GM19452 (cell line): ENCODE results near the gene RFTN1.

ENCODE experiments used
- ATAC-seq: cut with Tn5 transposase; IDR thresholded peaks from one replicate; pipeline ENCODE4 v1.9.1; 2021; ENCODE audit not compliant: unreplicated experiment

RFTN1 gene

DNA sequence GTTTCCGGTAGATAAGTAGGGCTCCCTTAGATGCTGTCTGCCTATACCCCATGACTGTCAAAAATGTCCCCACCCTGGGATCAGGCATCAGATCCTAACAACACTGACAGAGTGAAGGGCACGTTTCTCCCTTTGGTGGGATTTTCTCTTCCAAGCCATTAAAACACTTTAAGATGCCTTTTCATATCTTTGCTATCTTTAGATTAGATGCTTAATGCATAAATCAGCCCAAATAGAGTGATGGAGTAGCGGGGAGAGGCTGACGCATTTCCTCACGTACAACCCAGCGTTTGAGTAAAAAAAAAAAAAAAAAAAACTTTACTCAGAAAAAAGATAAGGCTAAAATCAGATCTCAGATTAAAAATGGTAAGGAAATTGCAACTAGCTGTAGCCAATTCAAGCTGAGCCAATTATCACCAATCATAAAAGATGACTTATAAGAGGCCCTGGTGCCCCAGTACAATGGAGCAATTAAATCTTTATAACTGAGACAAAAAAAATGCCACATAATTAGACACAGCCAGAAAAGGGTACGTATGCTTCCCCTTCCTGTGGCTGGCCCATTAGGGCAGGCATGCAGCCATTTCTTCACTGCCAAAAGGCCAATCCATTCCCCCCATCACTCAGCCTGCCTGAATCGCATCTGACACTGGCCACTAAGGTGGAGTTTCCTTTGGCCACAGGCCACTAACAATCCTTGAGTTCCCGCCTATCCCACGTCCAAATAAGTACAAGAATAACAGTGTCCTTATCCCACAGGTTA lies 45.0 kb downstream of the RFTN1 start:
- ATAC-seq = peak; percentile 13

DNA sequence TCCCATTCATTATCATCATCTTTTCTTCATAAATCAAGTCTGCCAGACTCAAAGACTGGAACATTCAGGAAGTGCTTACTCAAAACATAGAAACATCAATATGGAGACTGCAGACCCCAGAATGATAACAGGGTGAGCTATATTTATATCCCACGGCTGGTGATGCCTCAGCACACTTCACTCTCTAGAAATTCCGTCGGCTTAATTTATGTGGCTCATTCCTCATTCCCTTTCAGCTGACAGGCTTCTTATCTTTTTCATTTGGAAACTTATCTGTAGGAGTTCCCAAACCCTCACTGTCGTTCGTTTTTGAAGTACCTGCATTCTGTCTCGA lies 45.5 kb downstream of the RFTN1 start:
- ATAC-seq = peak; percentile 19

DNA sequence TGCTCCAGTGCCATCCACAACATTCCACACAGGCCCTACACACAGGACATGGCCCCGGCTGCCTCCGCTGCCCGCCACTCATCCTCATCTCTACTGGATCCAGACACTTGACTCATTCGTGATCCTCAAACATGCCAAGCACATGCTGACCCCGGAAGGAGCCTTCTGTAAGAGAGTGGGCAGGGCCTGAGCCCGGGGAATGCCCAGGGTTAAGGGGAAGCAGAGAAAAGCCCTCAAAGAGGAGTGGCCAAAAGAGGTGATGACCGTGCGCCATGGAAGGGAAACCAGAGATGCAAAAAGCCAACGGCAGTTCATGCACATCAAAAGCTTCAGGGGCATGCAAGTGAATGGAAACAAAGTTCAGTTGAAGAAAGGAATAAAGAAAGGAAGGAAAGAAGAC lies 46.1 kb downstream of the RFTN1 start:
- ATAC-seq = peak; percentile 79

DNA sequence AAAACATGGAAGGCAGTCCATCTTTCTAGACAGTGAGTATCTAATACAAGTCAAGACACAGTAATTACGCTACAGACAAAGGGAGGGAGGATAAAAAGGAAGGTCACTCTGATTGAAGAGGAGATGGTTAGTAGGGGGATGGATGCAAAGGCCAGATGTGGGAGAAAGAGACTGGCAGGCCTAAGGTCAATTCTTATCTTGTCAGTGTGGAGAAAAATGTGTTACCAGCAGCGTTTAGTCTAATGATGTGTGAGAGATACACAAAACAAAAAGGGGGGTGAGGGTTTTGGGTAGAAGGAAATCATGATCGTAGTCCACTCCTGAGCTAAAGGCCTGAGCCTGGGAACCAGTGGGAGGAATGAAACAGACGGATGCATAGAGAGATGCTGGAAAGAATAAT lies 46.7 kb downstream of the RFTN1 start:
- ATAC-seq = no peak

DNA sequence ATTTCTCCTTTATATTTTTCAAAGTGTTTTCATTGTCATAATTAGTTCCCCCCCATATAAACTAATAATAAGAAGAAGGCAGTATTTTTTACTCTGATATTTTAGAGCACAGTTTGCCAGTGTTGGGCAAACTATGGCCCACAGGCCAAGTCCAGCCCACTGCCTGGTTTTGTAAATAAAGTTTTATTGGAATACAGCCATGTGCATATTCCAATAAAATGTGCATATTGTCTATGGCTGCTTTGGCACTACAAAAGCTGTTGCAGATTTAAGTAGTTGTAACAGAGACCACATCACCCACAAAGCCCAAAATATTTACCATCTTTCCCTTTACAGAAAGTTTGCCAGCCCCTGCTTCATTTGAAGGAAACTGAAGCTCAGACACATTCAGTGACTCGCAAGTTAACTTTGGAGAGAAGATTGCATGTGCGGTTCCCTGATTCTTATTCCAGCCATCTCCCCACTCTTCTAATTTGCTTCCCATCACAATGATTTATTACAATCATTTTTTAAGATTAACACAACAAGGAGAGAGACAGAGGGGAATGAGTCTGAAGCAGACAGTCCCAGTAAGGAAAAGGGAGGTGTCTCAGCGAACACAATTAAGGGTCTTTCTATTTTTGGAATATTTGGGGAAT lies 48.9 kb downstream of the RFTN1 start:
- ATAC-seq = no peak

DNA sequence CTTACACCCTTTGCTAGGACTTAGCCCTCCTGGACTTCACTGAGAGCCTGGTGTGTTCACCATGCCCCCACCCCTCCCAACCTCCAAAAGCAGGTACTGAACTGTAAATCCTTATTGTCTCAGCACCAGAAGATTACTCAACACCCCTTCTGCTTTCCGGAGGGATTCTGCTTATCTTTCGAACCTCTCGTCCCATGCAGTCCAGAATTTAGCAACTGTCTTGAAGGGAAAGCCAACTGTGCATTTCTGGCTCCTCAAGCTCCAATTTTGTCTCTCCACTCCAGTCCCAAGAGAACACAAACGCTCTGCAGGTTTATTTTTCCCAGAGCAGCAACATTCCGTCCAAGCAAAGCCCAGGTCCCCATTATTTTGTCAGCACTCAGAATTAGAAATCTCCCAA lies 49.6 kb downstream of the RFTN1 start:
- no peak for ATAC-seq

DNA sequence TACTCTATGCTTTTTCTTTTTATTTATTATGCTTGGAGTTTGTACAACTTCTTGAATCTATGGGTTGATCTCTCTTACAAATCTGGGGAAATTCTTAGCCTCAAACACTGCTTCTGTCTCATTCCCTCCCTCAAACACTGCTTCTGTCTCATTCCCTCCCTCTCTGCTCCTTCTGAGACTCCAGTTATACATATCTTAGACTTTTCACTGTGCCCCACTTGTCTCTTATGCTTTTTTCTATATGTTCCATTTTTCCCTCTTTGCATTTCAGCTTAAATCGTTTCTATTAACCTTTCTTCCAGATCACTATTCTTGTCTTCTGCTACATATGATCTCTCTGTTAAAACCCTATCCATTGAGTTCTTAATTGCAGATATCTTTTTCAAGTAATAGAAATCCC lies 50.4 kb downstream of the RFTN1 start:
- no peak for ATAC-seq

DNA sequence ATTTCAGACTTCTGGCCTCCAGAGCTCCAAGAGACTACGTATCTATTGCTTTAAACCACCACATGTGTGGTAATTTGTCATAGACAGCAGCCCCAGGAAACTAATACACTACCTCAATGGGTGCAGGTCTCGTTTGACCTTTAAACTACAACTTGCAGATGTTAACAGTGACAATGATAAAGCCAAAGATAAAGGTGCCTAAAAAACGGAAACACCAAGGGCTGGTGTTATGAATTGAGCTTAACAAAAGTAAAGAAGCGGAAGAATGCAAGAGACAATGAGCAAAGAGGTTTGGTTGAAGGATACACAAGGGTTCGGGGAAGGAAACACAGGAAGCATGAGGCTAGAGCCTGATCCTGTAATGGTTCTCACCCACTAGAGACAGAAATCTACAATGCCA lies 50.8 kb downstream of the RFTN1 start:
- no peak for ATAC-seq

DNA sequence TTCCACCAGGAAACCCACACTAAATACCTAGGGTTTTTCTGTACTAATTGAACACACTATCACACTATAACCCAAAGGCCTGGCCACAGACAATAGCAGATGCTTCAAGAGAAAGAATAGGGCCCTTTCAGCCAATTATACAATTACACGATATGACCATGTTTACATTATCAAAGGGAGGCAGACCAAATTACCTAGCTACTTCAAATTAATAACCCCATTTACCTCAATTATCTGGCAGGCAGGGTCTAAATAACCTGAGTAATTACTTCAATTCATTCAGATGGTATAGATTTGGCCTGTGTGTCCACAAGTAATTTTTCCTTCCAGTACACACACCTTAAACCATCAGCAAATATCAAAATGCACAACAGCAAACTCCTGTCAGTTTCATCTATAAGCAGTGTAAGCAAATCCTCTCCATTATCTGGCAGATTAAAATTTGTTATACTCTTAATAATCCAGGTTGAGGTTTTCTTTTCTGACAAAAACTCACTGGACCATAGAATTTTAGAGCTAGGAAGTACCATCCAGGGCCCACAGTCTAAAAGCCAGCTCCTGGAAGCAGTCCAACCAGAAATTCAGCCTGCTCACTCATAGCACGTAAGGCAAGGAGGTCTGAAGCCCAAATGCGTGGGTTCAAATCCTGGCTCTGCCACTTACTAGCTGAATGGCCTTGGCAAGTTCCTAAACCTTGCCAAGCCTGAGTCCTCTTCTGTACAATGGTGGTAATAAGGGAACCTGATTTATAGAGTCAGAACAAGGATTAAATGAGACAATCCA lies 51.8 kb downstream of the RFTN1 start:
- no peak for ATAC-seq

DNA sequence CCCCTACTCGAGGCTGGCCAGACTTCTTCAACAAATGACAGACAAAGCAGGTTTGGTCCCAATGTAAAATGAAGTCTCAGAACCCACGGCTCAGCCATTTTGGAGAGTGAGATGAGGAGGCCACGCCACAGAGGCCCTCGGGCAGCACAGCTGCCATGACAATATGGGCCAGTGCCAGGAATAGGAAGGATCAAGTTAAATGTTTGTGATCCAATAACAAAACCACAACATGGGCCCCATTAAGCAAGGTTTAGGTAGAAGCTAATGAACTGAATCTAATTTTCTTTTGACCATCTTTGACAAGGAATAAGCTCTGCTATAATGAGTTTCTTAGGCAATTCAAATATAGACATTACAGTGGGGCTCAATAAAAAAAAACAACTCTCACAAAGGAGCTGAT lies 52.6 kb downstream of the RFTN1 start:
- no peak for ATAC-seq

DNA sequence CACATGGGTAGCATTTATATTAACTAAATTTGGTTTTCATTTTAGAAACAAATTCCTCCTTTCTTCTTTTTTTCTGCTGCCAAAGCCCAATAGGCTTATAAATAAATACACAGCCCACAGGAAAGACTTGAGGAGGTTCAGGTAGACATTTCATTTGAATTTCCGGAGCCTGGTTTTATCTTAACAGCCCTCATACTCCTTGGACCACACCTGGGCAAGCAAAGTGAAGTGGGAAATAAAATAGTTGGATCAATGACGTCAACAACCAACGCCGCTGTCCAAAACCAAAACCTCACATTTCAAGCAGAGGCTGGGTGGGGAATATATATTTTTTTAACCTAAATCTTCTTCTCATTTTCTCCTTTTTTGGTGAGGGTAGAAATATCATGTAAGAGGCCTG lies 53.2 kb downstream of the RFTN1 start:
- ATAC-seq = no peak

DNA sequence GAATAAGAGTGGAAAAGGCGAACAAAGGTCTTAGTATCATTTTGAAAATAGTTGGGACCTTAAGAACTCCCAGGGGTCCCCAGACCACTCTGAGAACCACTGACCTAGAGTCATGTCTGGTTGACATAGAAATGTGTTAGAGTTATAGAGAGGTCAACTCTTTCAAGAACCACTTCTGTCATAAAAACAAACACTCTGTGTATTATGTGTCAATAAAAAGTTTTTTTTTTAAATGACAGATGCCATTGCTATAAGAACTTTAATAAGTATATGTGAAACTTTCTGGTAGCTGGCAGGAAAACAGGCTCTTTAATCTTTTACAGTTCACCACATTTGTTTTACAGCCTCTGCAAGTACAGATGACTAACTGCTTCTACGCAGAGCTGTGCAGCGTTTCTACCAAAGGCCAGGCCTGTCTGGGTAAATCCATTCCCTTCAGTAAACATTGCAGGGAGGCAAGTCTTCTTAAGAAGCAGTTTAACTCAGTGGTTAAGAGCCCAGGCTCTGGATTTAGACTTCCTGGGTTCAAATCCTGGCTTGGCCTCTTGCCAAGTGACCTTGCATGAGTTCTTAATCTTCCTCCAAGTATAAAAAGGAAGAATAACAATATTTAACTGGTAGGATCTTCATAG lies 56.6 kb downstream of the RFTN1 start:
- ATAC-seq = no peak

DNA sequence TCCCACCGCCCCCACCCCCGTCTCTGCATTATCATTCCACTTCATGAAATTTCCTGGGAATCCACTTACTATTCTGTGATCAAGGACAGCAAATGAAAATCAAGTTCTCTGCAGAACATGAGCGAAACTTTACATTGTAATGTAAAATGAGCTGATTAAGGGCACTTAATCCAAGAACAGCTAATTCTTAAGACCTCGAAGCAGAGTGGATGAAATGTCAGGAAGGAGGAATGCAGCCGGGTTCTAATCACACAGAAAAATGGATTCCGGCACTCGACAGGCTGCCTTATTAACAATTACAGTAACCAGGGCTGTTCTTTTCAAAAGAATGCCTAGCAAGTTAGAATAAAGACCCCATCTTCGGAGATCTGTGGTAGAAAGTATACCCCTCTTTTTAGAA lies 57.5 kb downstream of the RFTN1 start:
- ATAC-seq = no peak

DNA sequence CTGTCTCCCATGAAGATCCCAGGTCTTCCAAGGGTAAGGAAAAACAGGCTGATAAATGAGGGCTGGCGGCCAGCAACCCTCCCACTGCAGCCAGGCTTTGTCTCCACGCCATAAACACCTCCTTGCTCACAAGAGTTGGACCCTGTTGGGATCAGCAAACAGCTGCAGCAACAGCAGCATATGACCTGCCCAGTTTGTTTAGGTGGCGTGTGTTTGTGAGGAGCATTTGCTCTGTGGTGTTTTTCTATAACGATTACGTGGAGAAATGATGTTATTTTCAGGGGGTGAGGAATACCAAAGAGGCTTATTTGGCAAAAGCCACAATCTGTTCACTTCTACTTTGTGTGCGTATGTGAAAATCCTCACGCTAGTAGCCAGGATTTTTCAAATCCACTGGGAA lies 58.5 kb downstream of the RFTN1 start:
- ATAC-seq = no peak

DNA sequence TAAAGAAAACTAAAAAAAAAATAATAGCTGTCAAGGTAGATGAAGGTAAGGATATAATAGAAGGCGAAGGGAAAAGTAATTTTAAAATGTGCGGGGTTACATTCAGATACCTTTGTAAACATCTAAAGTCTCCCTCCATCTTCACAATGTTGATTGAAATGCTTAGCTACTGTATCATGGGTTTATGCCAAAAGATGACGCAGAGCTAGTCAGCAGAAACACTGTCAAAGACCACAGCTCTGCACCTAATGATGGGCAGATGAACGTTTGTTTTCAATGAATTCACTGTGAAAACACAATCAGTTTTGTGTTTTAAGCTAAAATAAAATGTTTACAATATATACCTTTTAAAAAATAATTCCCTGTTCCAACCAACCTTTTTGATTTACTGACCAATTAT lies 61.2 kb downstream of the RFTN1 start:
- ATAC-seq = no peak

DNA sequence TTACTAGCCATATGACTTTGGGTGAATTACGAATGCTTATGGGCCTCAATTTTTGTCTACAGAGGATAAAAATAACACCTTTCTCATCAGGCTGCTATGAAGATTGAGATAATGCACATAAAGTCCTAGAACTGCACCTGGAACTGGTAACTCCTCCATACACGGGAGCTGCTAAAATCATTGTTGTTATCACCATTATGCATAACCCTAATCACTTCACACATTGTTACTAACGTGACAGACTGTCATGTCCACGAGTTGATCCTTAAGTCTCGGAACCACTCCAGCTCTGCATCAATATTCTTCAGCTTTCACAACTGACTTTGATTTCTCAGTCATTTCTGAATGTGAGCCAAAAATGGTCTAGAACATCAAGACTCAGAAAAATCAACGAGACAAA lies 64.1 kb downstream of the RFTN1 start:
- ATAC-seq = no peak

DNA sequence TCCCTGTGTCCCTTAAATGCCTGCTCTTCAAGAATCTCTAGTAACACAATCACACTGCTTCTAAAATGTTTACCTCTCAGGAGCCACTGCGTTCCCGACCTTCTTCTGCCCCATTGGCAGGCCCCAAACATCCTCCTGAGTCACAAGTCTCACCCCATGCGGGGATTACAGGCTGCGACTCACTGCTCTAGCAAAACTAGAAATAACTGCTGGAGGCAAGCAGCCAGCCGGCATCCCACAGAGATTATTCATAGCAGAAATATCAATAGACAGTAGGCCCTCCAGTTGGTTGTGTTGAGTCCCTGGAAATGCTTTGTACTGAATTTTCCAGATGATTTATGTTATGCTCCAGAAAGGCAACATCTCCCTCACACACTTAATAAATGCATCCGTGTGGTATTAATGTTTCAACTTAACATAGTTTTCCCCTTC lies 64.8 kb downstream of the RFTN1 start:
- ATAC-seq = no peak

DNA sequence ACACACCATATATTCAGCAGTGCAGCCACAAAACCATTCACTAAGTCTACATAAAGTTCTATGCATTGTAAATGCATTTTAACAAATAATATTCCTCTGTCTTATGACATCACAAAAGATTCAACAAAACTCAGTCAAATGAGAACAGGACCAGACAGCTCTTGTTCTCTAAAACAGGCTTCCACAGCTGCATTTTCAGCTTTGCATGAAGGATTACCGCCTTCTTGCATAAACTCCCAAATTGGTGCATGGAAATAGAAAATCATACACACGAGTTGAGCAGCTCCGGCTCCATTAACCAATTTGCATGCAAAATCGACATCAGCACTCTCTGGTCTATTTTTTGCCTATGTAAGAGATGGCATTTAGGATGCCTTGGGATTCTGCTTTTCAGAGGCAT lies 66.4 kb downstream of the RFTN1 start:
- no peak for ATAC-seq

DNA sequence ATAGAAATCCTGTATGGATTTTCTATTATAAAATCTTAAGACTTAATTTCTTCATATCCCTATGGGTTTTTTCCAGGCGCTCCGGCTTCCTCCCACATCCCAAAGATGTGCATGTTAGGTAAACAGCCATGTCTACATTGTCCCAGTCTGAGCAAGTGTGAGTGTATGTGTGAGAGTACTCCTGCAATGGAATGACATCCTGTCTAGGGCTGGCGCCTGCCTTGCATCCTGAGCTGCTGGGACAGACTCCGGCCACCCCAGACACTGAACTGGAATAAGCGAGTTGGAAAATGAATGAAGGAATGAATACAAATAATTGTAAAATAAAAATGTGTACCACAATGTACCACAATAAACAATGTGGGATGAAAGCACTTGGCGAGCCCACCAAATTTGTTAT lies 69.2 kb downstream of the RFTN1 start:
- no peak for ATAC-seq

DNA sequence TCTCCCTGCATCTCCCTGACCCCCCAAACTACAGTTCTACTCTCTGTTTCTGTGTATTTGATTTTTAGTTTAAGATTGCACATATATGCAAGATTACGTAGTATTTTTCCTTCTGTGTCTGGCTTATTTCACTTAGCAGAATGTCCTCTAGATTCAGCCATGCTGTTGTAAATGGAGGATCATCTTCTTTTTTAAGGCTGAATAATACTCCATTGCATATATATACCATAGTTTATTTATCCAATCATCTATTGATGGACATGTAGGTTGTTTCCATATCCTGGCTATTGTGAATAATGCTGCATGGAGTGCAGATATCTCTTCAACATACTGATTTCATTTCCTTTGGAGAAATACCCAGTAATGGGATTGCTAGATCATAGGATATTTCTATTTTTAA lies 70.8 kb downstream of the RFTN1 start:
- ATAC-seq = no peak

DNA sequence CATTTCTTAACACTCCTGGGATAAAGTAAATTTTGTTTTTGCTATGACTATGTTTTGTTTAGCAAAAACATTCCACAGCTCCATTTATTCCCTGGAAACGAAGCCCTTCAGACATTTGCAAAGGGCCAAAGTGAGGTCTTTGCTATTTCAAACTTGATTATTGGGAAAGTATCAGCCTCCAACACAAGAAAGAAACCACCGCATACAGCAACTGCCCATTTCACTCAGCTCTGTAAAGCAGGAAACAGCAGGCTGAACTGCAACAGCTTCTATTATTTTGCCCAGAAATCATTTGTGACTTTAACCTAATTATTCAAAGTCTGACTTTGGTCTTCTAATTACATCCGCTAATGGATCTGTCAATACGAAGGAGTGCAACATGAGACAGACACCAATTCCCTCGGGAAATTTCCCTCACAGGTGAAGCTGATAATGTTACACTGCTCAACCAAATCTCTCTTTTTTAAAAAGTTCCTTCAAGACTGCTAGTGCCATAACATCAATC lies 72.1 kb downstream of the RFTN1 start:
- ATAC-seq = no peak
